ENCODE results near the gene ELAPOR1.
A peak's percentile ranks its signal among the peaks of the same experiment; 100 is the strongest.

The ELAPOR1 gene, protein sequence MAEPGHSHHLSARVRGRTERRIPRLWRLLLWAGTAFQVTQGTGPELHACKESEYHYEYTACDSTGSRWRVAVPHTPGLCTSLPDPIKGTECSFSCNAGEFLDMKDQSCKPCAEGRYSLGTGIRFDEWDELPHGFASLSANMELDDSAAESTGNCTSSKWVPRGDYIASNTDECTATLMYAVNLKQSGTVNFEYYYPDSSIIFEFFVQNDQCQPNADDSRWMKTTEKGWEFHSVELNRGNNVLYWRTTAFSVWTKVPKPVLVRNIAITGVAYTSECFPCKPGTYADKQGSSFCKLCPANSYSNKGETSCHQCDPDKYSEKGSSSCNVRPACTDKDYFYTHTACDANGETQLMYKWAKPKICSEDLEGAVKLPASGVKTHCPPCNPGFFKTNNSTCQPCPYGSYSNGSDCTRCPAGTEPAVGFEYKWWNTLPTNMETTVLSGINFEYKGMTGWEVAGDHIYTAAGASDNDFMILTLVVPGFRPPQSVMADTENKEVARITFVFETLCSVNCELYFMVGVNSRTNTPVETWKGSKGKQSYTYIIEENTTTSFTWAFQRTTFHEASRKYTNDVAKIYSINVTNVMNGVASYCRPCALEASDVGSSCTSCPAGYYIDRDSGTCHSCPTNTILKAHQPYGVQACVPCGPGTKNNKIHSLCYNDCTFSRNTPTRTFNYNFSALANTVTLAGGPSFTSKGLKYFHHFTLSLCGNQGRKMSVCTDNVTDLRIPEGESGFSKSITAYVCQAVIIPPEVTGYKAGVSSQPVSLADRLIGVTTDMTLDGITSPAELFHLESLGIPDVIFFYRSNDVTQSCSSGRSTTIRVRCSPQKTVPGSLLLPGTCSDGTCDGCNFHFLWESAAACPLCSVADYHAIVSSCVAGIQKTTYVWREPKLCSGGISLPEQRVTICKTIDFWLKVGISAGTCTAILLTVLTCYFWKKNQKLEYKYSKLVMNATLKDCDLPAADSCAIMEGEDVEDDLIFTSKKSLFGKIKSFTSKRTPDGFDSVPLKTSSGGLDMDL

GRCh38 chr1:109113590-109114341, at the start of gene ELAPOR1:
Gene ELAPOR1 (plus strand): TSS chr1:109114115. CDS start chr1:109114184, 69 bp downstream.
- DNase-seq: peak; percentile 85

GRCh38 chr1:109065137-109065536, 48.8 kb upstream of the ELAPOR1 start:
- no peak for DNase-seq

- no peak for DNase-seq
Measured at GRCh38 chr1:109067883-109068282, 46.0 kb upstream of the ELAPOR1 start.

- no peak for DNase-seq
Measured at GRCh38 chr1:109069294-109069693, 44.6 kb upstream of the ELAPOR1 start.

GRCh38 chr1:109075531-109076490, 38.1 kb upstream of the ELAPOR1 start, which contains the start of gene TAF13:
Gene TAF13 (minus strand): TSS chr1:109076003. CDS start chr1:109075947, 56 bp downstream.
- DNase-seq: peak; percentile 39

DNA sequence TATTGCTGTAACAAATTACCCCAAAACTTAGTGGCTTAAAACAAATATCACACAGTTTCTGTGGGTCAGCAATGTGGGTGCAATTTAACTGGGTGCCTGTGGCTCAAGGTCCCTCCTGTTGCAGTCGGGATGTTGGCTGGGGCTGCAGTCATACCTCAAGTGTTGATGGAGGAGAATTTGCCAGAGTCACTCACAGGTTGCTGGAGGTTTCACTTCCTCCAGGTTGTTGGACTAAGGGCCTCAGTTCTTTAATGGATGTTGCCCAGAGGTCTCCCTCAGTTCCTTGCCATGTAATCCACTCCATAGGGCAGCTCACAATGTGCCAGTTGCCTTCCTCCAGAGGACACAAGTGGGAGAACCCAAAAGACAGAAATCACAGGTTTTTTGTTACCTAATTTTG, 35.6 kb upstream of the ELAPOR1 start:
- no peak for DNase-seq

- DNase-seq: no peak
Measured at GRCh38 chr1:109079240-109079622, 34.7 kb upstream of the ELAPOR1 start.

- no peak for DNase-seq
Measured at GRCh38 chr1:109080441-109081082, 33.4 kb upstream of the ELAPOR1 start.

GRCh38 chr1:109083501-109083900, 30.4 kb upstream of the ELAPOR1 start:
- no peak for DNase-seq

DNA sequence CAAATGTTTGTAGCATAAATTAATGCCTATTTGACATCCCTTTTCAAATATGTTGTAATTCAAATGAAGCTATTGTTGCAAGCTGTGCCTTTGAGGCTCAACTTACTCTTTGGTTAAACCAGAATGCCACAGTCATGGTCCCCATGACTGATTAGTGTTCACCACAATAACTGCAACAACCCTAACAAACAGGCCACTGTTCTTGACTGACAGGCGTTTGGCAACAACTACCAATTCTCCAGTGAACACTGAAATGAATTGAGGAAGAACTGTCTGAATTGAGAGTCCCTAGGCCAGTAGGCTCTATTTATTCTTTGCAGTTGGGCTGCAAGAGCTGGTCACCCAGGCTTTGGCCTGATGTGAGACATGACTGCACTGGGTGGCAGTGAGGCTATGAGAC, 30.0 kb upstream of the ELAPOR1 start:
- no peak for DNase-seq

DNA sequence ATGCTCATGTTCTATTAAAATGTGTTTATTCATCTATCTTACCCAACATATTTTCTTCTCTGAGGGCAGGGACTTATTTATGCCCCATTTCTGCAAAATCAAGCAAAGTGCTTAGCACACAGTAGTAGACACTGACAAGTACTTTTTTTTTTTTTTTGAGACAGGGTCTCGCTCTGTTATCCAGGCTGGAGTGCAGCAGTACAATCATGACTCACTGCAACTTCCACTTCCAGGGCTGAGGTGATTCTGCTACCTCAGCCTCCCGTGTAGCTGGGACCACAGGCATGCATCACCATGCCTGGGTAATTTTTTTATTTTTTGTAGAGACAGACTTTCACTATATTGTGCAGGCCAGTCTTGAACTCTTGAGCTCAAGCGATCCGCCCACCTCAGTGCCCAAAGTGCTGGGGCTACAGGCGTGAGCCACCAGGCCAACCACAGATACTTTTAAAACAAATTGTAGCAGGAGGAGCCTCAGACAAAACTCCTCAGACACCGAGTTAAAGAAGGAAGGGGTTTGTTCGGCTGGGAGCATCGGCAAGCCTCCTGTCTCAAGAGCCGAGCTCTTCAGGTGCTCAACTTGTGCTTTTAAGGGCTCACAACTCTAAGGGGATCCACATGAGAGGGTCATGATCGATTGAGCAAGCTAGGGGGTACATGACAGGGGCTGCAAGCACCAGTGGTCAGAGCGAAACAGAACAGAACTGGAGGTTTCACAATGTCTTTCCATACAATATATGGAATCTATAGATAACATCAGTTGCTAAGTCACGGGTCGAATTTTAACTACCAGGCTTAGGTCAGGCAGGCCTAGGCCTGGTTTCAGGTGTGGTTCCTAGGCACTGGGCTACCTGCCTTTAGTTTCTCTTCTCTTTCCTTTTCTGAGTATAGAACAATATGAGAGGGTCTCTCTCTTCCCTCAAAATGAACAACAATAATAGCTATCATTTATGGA, 29.1 kb upstream of the ELAPOR1 start:
- DNase-seq: no peak

DNA sequence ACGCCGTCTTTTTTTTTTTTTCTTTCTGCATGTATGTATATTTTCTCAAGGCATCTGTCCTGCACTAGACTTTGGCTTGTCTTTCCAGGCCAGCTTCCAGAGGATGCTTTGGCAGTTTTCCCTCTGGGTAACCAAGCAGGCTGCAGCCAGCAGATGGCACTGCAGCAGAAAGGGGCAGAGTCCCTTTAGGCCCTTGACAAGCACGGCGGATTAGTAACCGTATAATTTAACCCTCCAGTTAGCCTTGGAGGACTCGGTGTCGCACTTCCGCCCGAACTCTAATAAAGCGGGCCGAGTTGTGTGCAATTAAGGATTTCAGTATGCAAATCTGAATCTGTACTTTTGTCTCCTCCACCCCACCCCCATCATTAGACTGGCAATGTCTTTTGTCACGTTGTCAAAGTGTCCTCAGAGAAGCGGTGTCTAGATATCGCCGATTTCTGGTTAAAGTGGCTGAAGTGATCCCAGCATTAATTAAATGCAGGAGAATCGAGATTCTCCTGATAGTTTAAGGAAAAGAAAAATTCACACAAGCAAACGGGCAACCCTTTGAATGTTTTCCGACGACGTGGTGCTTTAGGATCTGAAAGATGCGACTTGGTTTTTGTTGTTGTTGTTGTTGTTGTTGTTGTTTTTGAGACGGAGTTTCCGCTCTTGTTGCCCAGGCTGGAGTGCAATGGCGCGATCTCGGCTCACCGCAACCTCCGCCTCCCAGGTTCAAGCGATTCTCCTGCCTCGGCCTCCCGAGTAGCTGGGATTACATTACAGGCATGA, 24.5 kb upstream of the ELAPOR1 start:
- no peak for DNase-seq

DNA sequence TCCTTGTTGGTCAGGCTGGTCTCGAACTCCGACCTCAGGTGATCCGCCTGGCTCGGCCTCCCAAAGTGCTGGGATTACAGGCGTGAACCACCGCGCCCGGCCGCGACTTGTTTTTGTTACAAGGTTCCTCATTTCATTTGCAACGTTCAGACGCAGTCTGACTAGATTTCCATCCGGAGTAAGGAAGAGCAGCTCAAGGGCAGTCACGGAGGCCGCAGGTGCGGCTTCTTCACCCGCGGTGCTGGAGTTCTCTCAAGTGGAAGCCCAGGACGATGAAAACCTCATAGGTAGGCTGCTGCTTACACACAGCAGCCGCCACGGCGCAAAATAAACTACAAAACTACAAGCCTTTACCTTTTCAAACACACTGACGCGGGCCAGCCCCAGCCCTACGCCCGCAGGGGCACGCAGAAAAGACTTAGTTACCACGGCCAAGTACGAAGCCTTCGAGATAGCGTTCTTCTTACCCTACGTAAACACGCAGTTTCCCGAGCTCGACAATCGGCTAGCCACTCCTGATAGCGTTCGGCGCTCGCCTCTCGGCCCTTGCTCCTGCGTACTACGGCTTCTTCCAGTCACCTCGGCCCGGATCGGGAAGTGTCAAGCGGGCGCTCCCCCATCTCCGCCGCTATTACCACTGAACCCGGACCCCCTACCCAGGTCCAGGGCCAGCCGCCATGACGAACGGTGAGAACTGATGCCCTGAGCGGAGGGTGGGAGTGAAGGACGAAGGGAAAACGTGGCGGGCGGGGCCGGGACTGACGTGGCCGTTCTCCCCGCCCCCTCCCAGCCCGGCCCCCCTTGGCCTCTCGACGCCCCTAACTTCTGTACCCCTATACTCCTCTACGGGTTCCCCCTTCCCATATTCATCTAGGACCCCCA, 23.5 kb upstream of the ELAPOR1 start, which contains the start of gene TMEM167B:
TMEM167B (plus strand) TSS at position 569 of the 882 bp plus-strand sequence; CDS start at position 678, 109 bp downstream.
- DNase-seq: peak; percentile 75

GRCh38 chr1:109091078-109091838, 22.7 kb upstream of the ELAPOR1 start:
- no peak for DNase-seq

- no peak for DNase-seq
Measured at GRCh38 chr1:109091839-109092193, 22.1 kb upstream of the ELAPOR1 start.

- no peak for DNase-seq
Measured at GRCh38 chr1:109094377-109094803, 19.5 kb upstream of the ELAPOR1 start.

- no peak for DNase-seq
Measured at GRCh38 chr1:109094871-109095270, 19.0 kb upstream of the ELAPOR1 start.
